Thoracic aorta (tissue), 2 donors: ENCODE results near the gene ELMO3. TPM values are rescaled to one million over a fixed set of nuclear protein-coding genes. Genes with fewer than 3 reads are reported as not detected.

Experiments
- ATAC-seq: fragments of 150-250 bp; one replicate; pipeline ENCODE4 v1.8.0; 2017; ENCODE audit warnings: low read depth; ENCODE audit not compliant: insufficient number of reproducible peaks, low FRiP score
- DNase-seq: peaks from one replicate; pipeline ENCODE4 v3.0.0-alpha.2; 2020; ENCODE audit warnings: low spot score
- H3K27ac ChIP-seq, 2 donors: fragments of 200-600 bp; sonication (generic); 1 replicate in 1 of 2; 2 replicates in 1 of 2; pipeline ENCODE4 v1.5.1; 2016; ENCODE audit warnings: mild to moderate bottlenecking in 2 of 2, moderate library complexity in 2 of 2
- H3K27me3 ChIP-seq: fragments of 200-600 bp; sonication (generic); replicated peaks from 2 replicates; pipeline ENCODE4 v1.6.0; 2016; ENCODE audit warnings: mild to moderate bottlenecking; ENCODE audit not compliant: insufficient read depth
- H3K36me3 ChIP-seq: fragments of 200-600 bp; sonication (generic); one replicate; pipeline ENCODE4 v1.5.1; 2016
- H3K4me1 ChIP-seq, 2 donors: fragments of 200-600 bp; sonication (generic); 1 replicate in 1 of 2; 2 replicates in 1 of 2; pipeline versions ENCODE4 v1.5.1 to v1.6.0; 2016; ENCODE audit warnings: low read depth in 2 of 2, mild to moderate bottlenecking in 1 of 2; ENCODE audit not compliant: control insufficient read depth in 1 of 2
- H3K4me3 ChIP-seq: fragments of 200-600 bp; sonication (generic); 2 replicates; pipeline ENCODE4 v1.5.1; 2016; ENCODE audit warnings: mild to moderate bottlenecking
- H3K9me3 ChIP-seq: fragments of 200-600 bp; sonication (generic); 2 replicates; pipeline ENCODE4 v1.5.1; 2016
- CTCF ChIP-seq: fragments of 200-600 bp; sonication (generic); IDR thresholded peaks from one replicate; pipeline ENCODE4 v1.5.1; 2019; ENCODE audit warnings: antibody characterized with exemption
- total RNA-seq, 2 donors: library from RNA; depleted of rRNA; stranded (reverse); fragments of >200 nt; gene quantifications; one replicate each; pipeline versions ENCODE4 v1.1.0 to v1.2.3, GENCODE V29; 2016

Gene ELMO3
- total RNA-seq, 2 donors from 2014 or later: 1.4 TPM

- no peaks in the 10 kb centered on the region for H3K4me1 ChIP-seq
- no peak for DNase-seq
- H3K36me3 ChIP-seq: peaks cover 16% of the 10 kb centered on the region
- H3K9me3 ChIP-seq: no peaks in the 10 kb centered on the region
- H3K27me3 ChIP-seq: no peaks in the 10 kb centered on the region
- no peak for TF ChIP-seq CTCF
- no peak for ATAC-seq
- no peak overlapping the region for H3K27ac ChIP-seq
- H3K4me3 ChIP-seq: no peak overlapping the region
Measured at GRCh38 chr16:67206129-67206837, 7.4 kb downstream of the ELMO3 start.

- ATAC-seq: no peak
- Histone ChIP-seq H3K36me3 (peaks cover 12% of the 10 kb centered on the region), H3K4me3 (no peak overlapping the region), H3K4me1 (no peaks in the 10 kb centered on the region), H3K27ac (no peak overlapping the region), H3K27me3 (no peaks in the 10 kb centered on the region), H3K9me3 (no peaks in the 10 kb centered on the region)
- no peak for DNase-seq
- no peak for TF ChIP-seq CTCF
Measured at GRCh38 chr16:67206838-67207248, 7.9 kb downstream of the ELMO3 start.

GRCh38 chr16:67207249-67208091 lies 8.5 kb downstream of the ELMO3 start:
- H3K4me3 ChIP-seq: no peak overlapping the region
- H3K27ac ChIP-seq: no peak overlapping the region
- ATAC-seq (no peak), DNase-seq (no peak)
- H3K4me1 ChIP-seq: no peaks in the 10 kb centered on the region
- H3K36me3 ChIP-seq: peaks cover 11% of the 10 kb centered on the region
- no peak for TF ChIP-seq CTCF
- no peaks in the 10 kb centered on the region for H3K27me3 ChIP-seq
- no peaks in the 10 kb centered on the region for H3K9me3 ChIP-seq

GRCh38 chr16:67208154-67208896 lies 9.4 kb downstream of the ELMO3 start:
- Histone ChIP-seq H3K27ac (no peak overlapping the region), H3K9me3 (no peaks in the 10 kb centered on the region), H3K27me3 (no peaks in the 10 kb centered on the region), H3K36me3 (peaks cover 7% of the 10 kb centered on the region), H3K4me1 (no peaks in the 10 kb centered on the region), H3K4me3 (no peak overlapping the region)
- DNase-seq (no peak), ATAC-seq (no peak)
- TF ChIP-seq CTCF: no peak

GRCh38 chr16:67209565-67209964 lies 10.6 kb downstream of the ELMO3 start:
- no peak overlapping the region for H3K27ac ChIP-seq
- H3K27me3 ChIP-seq: no peaks in the 10 kb centered on the region
- no peaks in the 10 kb centered on the region for H3K9me3 ChIP-seq
- H3K4me1 ChIP-seq: no peaks in the 10 kb centered on the region
- ATAC-seq: no peak
- H3K36me3 ChIP-seq: no peaks in the 10 kb centered on the region
- TF ChIP-seq CTCF: no peak
- DNase-seq: no peak
- no peak overlapping the region for H3K4me3 ChIP-seq
